A549 (cell line): ENCODE measurements around the gene NPAS2. TPM values are rescaled to one million over a fixed set of nuclear protein-coding genes. Genes with fewer than 3 reads are reported as not detected.

Experiments
- ATAC-seq, 2 experiments: fragments of 200-7000 bp in 1 of 2; fragments of >200 bp in 1 of 2; cut with Nextera tagmentation in 1 of 2; cut with Tn5 transposase in 1 of 2; 3 replicates each; pipeline versions ENCODE4 v1.8.0 to v1.9.1; 2018 to 2020; ENCODE audit warnings: mild to moderate bottlenecking in 1 of 2, moderate library complexity in 1 of 2
- CTCF ChIA-PET: fragments of 300-600 bp; sonication (Branson Sonifier 250); formaldehyde crosslinking; extraction: SDS; loops from one replicate; lab custom pipeline; 2021; ENCODE audit warnings: antibody characterized with exemption, inconsistent platforms; lab: Yijun Ruan, JAX
- POLR2A ChIA-PET: fragments of 350-600 bp; formaldehyde crosslinking; extraction: SDS; loops from one replicate; lab custom pipeline; 2021; ENCODE audit warnings: antibody characterized with exemption, inconsistent platforms; lab: Yijun Ruan, JAX
- DNase-seq, 2 experiments: peaks; one replicate each; pipeline versions ENCODE4 v3.0.0 to v3.0.0-alpha.2; 2011 to 2016; ENCODE audit warnings: low read depth in 1 of 2, low spot score in 1 of 2
- FAIRE-seq: peaks from 2 replicates; lab custom pipeline; 2011; peaks lifted over from hg19 to GRCh38; lab: Jason Lieb, UNC
- H3K27ac ChIP-seq, 2 experiments: fragments of >200 bp; sonication (Bioruptor Twin); formaldehyde crosslinking; 3 replicates each; pipeline ENCODE4 v1.5.1; 2016 to 2017
- H3K4me1 ChIP-seq: fragments of >200 bp; sonication (Bioruptor Twin); formaldehyde crosslinking; 3 replicates; pipeline ENCODE4 v1.6.1; 2016
- H3K4me2 ChIP-seq: fragments of >200 bp; sonication (Bioruptor Twin); formaldehyde crosslinking; 3 replicates; pipeline ENCODE4 v1.6.1; 2016
- H3K4me3 ChIP-seq: fragments of >200 bp; sonication (Bioruptor Twin); formaldehyde crosslinking; 3 replicates; pipeline ENCODE4 v1.5.1; 2016
- H3K9me3 ChIP-seq: fragments of >200 bp; sonication (Bioruptor Twin); formaldehyde crosslinking; 3 replicates; pipeline ENCODE4 v1.6.1; 2016
- ATOH8 ChIP-seq: fragments of 250-450 bp; sonication (Bioruptor Pico); IDR thresholded peaks from 2 replicates; pipeline ENCODE4 v1.5.0; 2020; ENCODE audit warnings: low read depth, mild to moderate bottlenecking, moderate library complexity
- CBX2 ChIP-seq: fragments of 200-600 bp; sonication (generic); IDR thresholded peaks from 2 replicates; pipeline ENCODE4 v1.6.1; 2016; ENCODE audit warnings: low read depth, mild to moderate bottlenecking, borderline replicate concordance
- CHD2 ChIP-seq: fragments of 150-350 bp; IDR thresholded peaks from 2 replicates; pipeline ENCODE4 v1.6.1; 2014; ENCODE audit warnings: low read length; ENCODE audit not compliant: partially characterized antibody
- E2F6 ChIP-seq: IDR thresholded peaks from 2 replicates; pipeline ENCODE4 v1.6.1; 2012; ENCODE audit warnings: low read depth, borderline replicate concordance
- EHF ChIP-seq: fragments of 250-450 bp; sonication (Bioruptor Pico); IDR thresholded peaks from 2 replicates; pipeline ENCODE4 v1.5.0; 2020; ENCODE audit warnings: mild to moderate bottlenecking
- ELK1 ChIP-seq: fragments of 150-350 bp; IDR thresholded peaks from 2 replicates; pipeline ENCODE4 v1.6.1; 2014; ENCODE audit warnings: low read depth, mild to moderate bottlenecking, low read length
- EP300 ChIP-seq, 2 experiments: fragments of >200 bp; sonication (Bioruptor Twin); formaldehyde crosslinking; IDR thresholded peaks; 2 replicates in 1 of 2; 3 replicates in 1 of 2; pipeline ENCODE4 v1.6.1; 2016 to 2017
- ESRRA ChIP-seq: fragments of 150-350 bp; IDR thresholded peaks from 2 replicates; pipeline ENCODE4 v1.6.1; 2014; ENCODE audit warnings: mild to moderate bottlenecking, low read length, borderline replicate concordance
- FOSL2 ChIP-seq, 2 experiments: fragments of 450-650 bp in 1 of 2; fragments of >200 bp in 1 of 2; sonication (Bioruptor Twin) in 1 of 2; formaldehyde crosslinking; IDR thresholded peaks; 2 replicates each; pipeline versions ENCODE4 v1.5.0 to v1.6.1; 2016 to 2020; ENCODE audit warnings: mild to moderate bottlenecking in 1 of 2, moderate library complexity in 1 of 2
- HDAC2 ChIP-seq: fragments of 200-600 bp; sonication (generic); IDR thresholded peaks from 2 replicates; pipeline ENCODE4 v1.6.1; 2016
- HES2 ChIP-seq: fragments of >200 bp; sonication (Bioruptor Twin); formaldehyde crosslinking; IDR thresholded peaks from 2 replicates; pipeline ENCODE4 v1.6.1; 2016
- HMGXB4 ChIP-seq: fragments of 250-450 bp; sonication (Bioruptor Pico); IDR thresholded peaks from 2 replicates; pipeline ENCODE4 v1.5.0; 2021; ENCODE audit warnings: mild to moderate bottlenecking, moderate library complexity, borderline replicate concordance
- HOXA7 ChIP-seq: fragments of 250-450 bp; sonication (Bioruptor Pico); IDR thresholded peaks from 2 replicates; pipeline ENCODE4 v1.5.0; 2020; ENCODE audit warnings: mild to moderate bottlenecking, moderate library complexity
- HOXB13 ChIP-seq: fragments of 250-450 bp; sonication (Bioruptor Pico); IDR thresholded peaks from 2 replicates; pipeline ENCODE4 v1.5.0; 2020; ENCODE audit warnings: low read depth, mild to moderate bottlenecking, moderate library complexity
- JUN ChIP-seq, 2 experiments: fragments of >200 bp; sonication (Bioruptor Twin); formaldehyde crosslinking; IDR thresholded peaks; 2 replicates in 1 of 2; 3 replicates in 1 of 2; pipeline ENCODE4 v1.6.1; 2016 to 2017
- JUNB ChIP-seq: fragments of >200 bp; sonication (Bioruptor Twin); formaldehyde crosslinking; IDR thresholded peaks from 2 replicates; pipeline ENCODE4 v1.6.1; 2016
- KDM1A ChIP-seq: fragments of 200-600 bp; sonication (generic); IDR thresholded peaks from 2 replicates; pipeline ENCODE4 v1.6.1; 2016; ENCODE audit warnings: low read depth, mild to moderate bottlenecking
- KDM5A ChIP-seq: fragments of 200-600 bp; sonication (generic); IDR thresholded peaks from 2 replicates; pipeline ENCODE4 v1.6.1; 2016; ENCODE audit warnings: antibody characterized with exemption, mild to moderate bottlenecking
- MAX ChIP-seq: IDR thresholded peaks from 2 replicates; pipeline ENCODE4 v1.6.1; 2012
- NFE2L2 ChIP-seq: fragments of 150-350 bp; conservative IDR thresholded peaks from 2 replicates; pipeline ENCODE4 v1.6.1; 2014; ENCODE audit warnings: low read length
- NPAS2 ChIP-seq: fragments of 250-450 bp; sonication (Bioruptor Pico); IDR thresholded peaks from 2 replicates; pipeline ENCODE4 v1.8.0; 2022; ENCODE audit warnings: mild to moderate bottlenecking, moderate library complexity, borderline replicate concordance
- PHF8 ChIP-seq: fragments of 200-600 bp; sonication (generic); IDR thresholded peaks from 2 replicates; pipeline ENCODE4 v1.6.1; 2016; ENCODE audit warnings: low read depth, mild to moderate bottlenecking, antibody characterized with exemption, moderate library complexity, borderline replicate concordance
- RARB ChIP-seq: fragments of 250-450 bp; sonication (Bioruptor Pico); IDR thresholded peaks from 2 replicates; pipeline ENCODE4 v1.8.0; 2021; ENCODE audit warnings: mild to moderate bottlenecking, moderate library complexity
- SMC3 ChIP-seq: fragments of >200 bp; sonication (Bioruptor Twin); formaldehyde crosslinking; IDR thresholded peaks from 3 replicates; pipeline ENCODE4 v1.6.1; 2018; ENCODE audit warnings: inconsistent platforms
- TFCP2L1 ChIP-seq: fragments of 250-450 bp; sonication (Bioruptor Pico); IDR thresholded peaks from 2 replicates; pipeline ENCODE4 v1.5.0; 2021; ENCODE audit warnings: mild to moderate bottlenecking
- ZNF302 ChIP-seq: fragments of 250-450 bp; sonication (Bioruptor Pico); IDR thresholded peaks from 2 replicates; pipeline ENCODE4 v1.9.0; 2021; ENCODE audit warnings: inconsistent platforms, mild to moderate bottlenecking, moderate library complexity
- ZSCAN20 ChIP-seq: fragments of 250-450 bp; sonication (Bioruptor Pico); IDR thresholded peaks from 2 replicates; pipeline ENCODE4 v1.8.0; 2022; ENCODE audit warnings: mild to moderate bottlenecking, moderate library complexity
- WGBS: methylation state at CpG from one replicate; pipeline ENCODE4 v1.1.6; 2017; ENCODE audit errors: missing lambda C conversion rate; 5-methylcytosine and 5-hydroxymethylcytosine counted together
- polyA plus RNA-seq, 4 experiments: library from polyadenylated mRNA; depleted of rRNA in 3 of 4; stranded (reverse); fragments of >200 nt; fragmentation: RNase III in 1 of 4; extraction: RNeasy Plus Mini Kit Qiagen cat#74134 plus additional on column Dnase treatment in 1 of 4; gene quantifications; 2 replicates in 3 of 4; 3 replicates in 1 of 4; pipeline ENCODE4 v1.2.3, GENCODE V29; 2011 to 2017

NPAS2 gene
- polyA plus RNA-seq, 2 of the 4 experiments (the other 2 are of a cell fraction) = 31.4 to 56.1 TPM

GRCh38 chr2:100802066-100802465, 17.9 kb upstream of the NPAS2 start:
- no peak for ATAC-seq
- POLR2A ChIA-PET = no interaction called here
- no peak overlapping the region; a peak in 1 of 6 replicates for H3K27ac ChIP-seq
- peaks cover 11% of the 10 kb centered on the region; the same call in 2 of the 3 replicates for H3K4me1 ChIP-seq
- CTCF ChIA-PET = no interaction called here
- no peak for TF ChIP-seq KDM1A
- TF ChIP-seq ESRRA = no peak
- TF ChIP-seq ELK1 = no peak
- no peak for TF ChIP-seq EHF (CRISPR knock-in tag)
- TF ChIP-seq ZNF302 (CRISPR knock-in tag) = no peak
- no peak for TF ChIP-seq JUNB
- no peak for TF ChIP-seq HOXB13
- TF ChIP-seq HES2 = no peak
- TF ChIP-seq RARB (CRISPR knock-in tag) = no peak
- H3K9me3 ChIP-seq = no peaks in the 10 kb centered on the region
- no peak overlapping the region for H3K4me2 ChIP-seq
- H3K4me3 ChIP-seq = no peak overlapping the region
- DNase-seq = no peak
- 91% methylated on average over 9 of the region's 9 CpGs for WGBS
- FAIRE-seq = no peak

- ATAC-seq = no peak
- Histone ChIP-seq H3K4me1 (peaks cover 11% of the 10 kb centered on the region; the same call in 2 of the 3 replicates), H3K27ac (no peak overlapping the region), H3K4me2 (no peak overlapping the region), H3K4me3 (no peak overlapping the region), H3K9me3 (no peaks in the 10 kb centered on the region)
- no peak for FAIRE-seq
- 90% methylated on average over 6 of the region's 6 CpGs for WGBS
- DNase-seq = no peak
- CTCF ChIA-PET = no interaction called here
- TF ChIP-seq CHD2 (no peak), HMGXB4 (CRISPR knock-in tag) (no peak), NPAS2 (CRISPR knock-in tag) (no peak), KDM5A (no peak), JUN (IDR thresholded peaks at IDR 0.05) (no peak), ZSCAN20 (CRISPR knock-in tag) (no peak), MAX (no peak), ATOH8 (CRISPR knock-in tag) (no peak), FOSL2 (IDR thresholded peaks at IDR 0.05) (no peak), FOSL2 (CRISPR knock-in tag; IDR thresholded peaks at IDR 0.05) (no peak), HOXA7 (CRISPR knock-in tag) (no peak), CBX2 (no peak), NFE2L2 (no peak), JUNB (no peak), E2F6 (no peak), ELK1 (no peak), PHF8 (no peak), EP300 (IDR thresholded peaks at IDR 0.05) (no peak), HDAC2 (no peak), TFCP2L1 (no peak), SMC3 (no peak)
- POLR2A ChIA-PET = no interaction called here
Measured at GRCh38 chr2:100803334-100803733, 16.6 kb upstream of the NPAS2 start.
